Mesenchymal stem cell (in vitro differentiated cells and primary cell): ENCODE data around the gene EPAS1.
A peak's percentile ranks its signal among the peaks of the same experiment; 100 is the strongest.

Source experiments
- DNase-seq: peaks from one replicate; pipeline ENCODE4 v3.0.0-alpha.2; 2013
- H2AFZ ChIP-seq: one replicate; pipeline ENCODE4 v1.6.1; 2013; ENCODE audit warnings: low read depth, mild to moderate bottlenecking, control low read depth, inconsistent platforms, low read length, moderate library complexity
- H2AK5ac ChIP-seq: 2 replicates; pipeline ENCODE4 v1.6.1; 2013; ENCODE audit warnings: low read length, moderate library complexity, mild to moderate bottlenecking, inconsistent platforms; ENCODE audit not compliant: severe bottlenecking
- H2BK120ac ChIP-seq: one replicate; pipeline ENCODE4 v1.6.1; 2013; ENCODE audit warnings: low read depth, mild to moderate bottlenecking, inconsistent platforms, low read length, moderate library complexity
- H2BK12ac ChIP-seq, 2 experiments: one replicate each; pipeline ENCODE4 v1.6.1; 2013; ENCODE audit warnings: inconsistent platforms in 2 of 2, low read length in 2 of 2, mild to moderate bottlenecking in 2 of 2, moderate library complexity in 2 of 2, control low read depth in 1 of 2
- H2BK15ac ChIP-seq: one replicate; pipeline ENCODE4 v1.6.1; 2013; ENCODE audit warnings: mild to moderate bottlenecking, low read depth, inconsistent platforms; ENCODE audit not compliant: poor library complexity, severe bottlenecking
- H2BK5ac ChIP-seq: 2 replicates; pipeline ENCODE4 v1.6.1; 2013; ENCODE audit warnings: low read depth, mild to moderate bottlenecking, low read length, control low read depth, inconsistent platforms; ENCODE audit not compliant: poor library complexity, severe bottlenecking
- H3K14ac ChIP-seq, 2 experiments: one replicate each; pipeline ENCODE4 v1.6.1; 2013; ENCODE audit warnings: inconsistent platforms in 2 of 2, low read length in 2 of 2, control low read depth in 1 of 2, mild to moderate bottlenecking in 1 of 2, moderate library complexity in 1 of 2
- H3K18ac ChIP-seq, 2 experiments: one replicate each; pipeline ENCODE4 v1.6.1; 2013; ENCODE audit warnings: inconsistent platforms in 2 of 2, low read length in 2 of 2, control low read depth in 1 of 2, low read depth in 1 of 2, mild to moderate bottlenecking in 1 of 2
- H3K23ac ChIP-seq, 2 experiments: one replicate each; pipeline ENCODE4 v1.6.1; 2013; ENCODE audit warnings: inconsistent platforms in 2 of 2, low read length in 2 of 2, mild to moderate bottlenecking in 2 of 2, moderate library complexity in 2 of 2, control low read depth in 1 of 2
- H3K27ac ChIP-seq: 2 replicates; pipeline ENCODE4 v1.5.1; 2013; ENCODE audit warnings: mild to moderate bottlenecking, moderate library complexity, low read length, control low read depth, inconsistent platforms; ENCODE audit not compliant: poor library complexity, severe bottlenecking
- H3K27me3 ChIP-seq, 2 experiments: 2 replicates each; pipeline versions ENCODE4 v1.6.1 to v1.7.0; 2013; ENCODE audit warnings: low read length in 2 of 2, mild to moderate bottlenecking in 2 of 2, moderate library complexity in 2 of 2, control low read depth in 1 of 2, inconsistent platforms in 1 of 2; ENCODE audit not compliant: control insufficient read depth in 1 of 2, insufficient read depth in 1 of 2
- H3K36me3 ChIP-seq, 2 experiments: 2 replicates each; pipeline versions ENCODE4 v1.6.1 to v1.7.0; 2013; ENCODE audit warnings: low read length in 2 of 2, control low read depth in 1 of 2, inconsistent platforms in 1 of 2, low read depth in 1 of 2, mild to moderate bottlenecking in 1 of 2; ENCODE audit not compliant: insufficient read depth in 2 of 2, control insufficient read depth in 1 of 2
- H3K4ac ChIP-seq, 2 experiments: one replicate each; pipeline ENCODE4 v1.6.1; 2013; ENCODE audit warnings: inconsistent platforms in 2 of 2, low read length in 2 of 2, mild to moderate bottlenecking in 2 of 2, moderate library complexity in 2 of 2, control low read depth in 1 of 2, low read depth in 1 of 2
- H3K4me1 ChIP-seq: 2 replicates; pipeline ENCODE4 v1.6.1; 2013; ENCODE audit warnings: low read depth, low read length, control low read depth; ENCODE audit not compliant: control insufficient read depth, insufficient read depth
- H3K4me2 ChIP-seq: 2 replicates; pipeline ENCODE4 v1.6.1; 2013; ENCODE audit warnings: low read length, mild to moderate bottlenecking, inconsistent platforms; ENCODE audit not compliant: poor library complexity, severe bottlenecking
- H3K4me3 ChIP-seq, 2 experiments: 2 replicates each; pipeline versions ENCODE4 v1.5.1 to v1.7.0; 2013; ENCODE audit warnings: low read length in 2 of 2, mild to moderate bottlenecking in 2 of 2, control low read depth in 1 of 2, low read depth in 1 of 2; ENCODE audit not compliant: insufficient read depth in 1 of 2
- H3K79me1 ChIP-seq: replicated peaks from 2 replicates; pipeline ENCODE4 v1.6.1; 2013; ENCODE audit warnings: mild to moderate bottlenecking, control low read depth, low read length, inconsistent platforms; ENCODE audit not compliant: poor library complexity, severe bottlenecking
- H3K9ac ChIP-seq: 2 replicates; pipeline ENCODE4 v1.7.0; 2013; ENCODE audit warnings: mild to moderate bottlenecking, low read length, moderate library complexity
- H3K9me3 ChIP-seq: 2 replicates; pipeline ENCODE4 v1.7.0; 2013; ENCODE audit warnings: mild to moderate bottlenecking, low read length; ENCODE audit not compliant: control insufficient read depth
- H4K8ac ChIP-seq: one replicate; pipeline ENCODE4 v1.6.1; 2013; ENCODE audit warnings: inconsistent platforms, mild to moderate bottlenecking, low read length, moderate library complexity
- H4K91ac ChIP-seq: one replicate; pipeline ENCODE4 v1.6.1; 2013; ENCODE audit warnings: mild to moderate bottlenecking, low read length, inconsistent platforms
- WGBS: methylation state at CpG from one replicate; pipeline ENCODE4 v1.1.7; 2013; ENCODE audit warnings: mixed read lengths; 5-methylcytosine and 5-hydroxymethylcytosine counted together

The EPAS1 gene

DNA sequence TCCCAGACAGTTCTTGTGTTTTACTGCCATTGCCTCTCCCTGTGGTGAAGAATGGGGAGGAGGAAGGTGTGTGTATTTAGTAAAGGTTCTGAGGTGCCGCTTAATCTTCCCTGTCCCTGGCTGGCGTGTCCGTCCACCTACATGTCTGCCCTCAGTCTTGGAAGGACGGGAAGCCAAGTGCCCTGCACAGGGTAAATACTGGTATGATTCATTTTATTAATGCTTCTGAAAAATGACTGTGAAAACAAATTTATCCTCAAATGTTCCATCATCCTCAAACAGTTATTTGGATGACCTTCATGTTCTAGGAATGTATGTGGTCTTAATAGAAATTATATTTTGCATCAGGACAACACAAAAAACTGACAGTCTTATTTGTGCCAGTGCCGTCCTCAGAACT lies 6.6 kb downstream of the EPAS1 start:
- H4K8ac ChIP-seq, result no peak overlapping the region
- H2BK120ac ChIP-seq, result no peak overlapping the region
- H3K4me2 ChIP-seq, result no peak overlapping the region
- H3K36me3 ChIP-seq, result peaks cover 0 to 3% of the 10 kb centered on the region in 2 experiments
- H2BK5ac ChIP-seq, result no peak overlapping the region
- H2AFZ ChIP-seq, result no peak overlapping the region
- H4K91ac ChIP-seq, result no peak overlapping the region
- DNase-seq, result no peak
- no peak overlapping the region for H3K4me3 ChIP-seq
- H3K27ac ChIP-seq, result no peak overlapping the region
- peaks cover 9% of the 10 kb centered on the region for H3K4me1 ChIP-seq
- no peak overlapping the region for H3K14ac ChIP-seq
- H3K23ac ChIP-seq, result no peak overlapping the region
- no peaks in the 10 kb centered on the region for H3K9me3 ChIP-seq
- peaks cover 0 to 4% of the 10 kb centered on the region in 2 experiments for H3K27me3 ChIP-seq
- H3K9ac ChIP-seq, result no peak overlapping the region
- H3K18ac ChIP-seq, result no peak overlapping the region
- peaks cover 15% of the 10 kb centered on the region for H3K79me1 ChIP-seq
- WGBS, result 100% methylated on average over 4 of the region's 5 CpGs
- no peak overlapping the region for H2BK12ac ChIP-seq
- H3K4ac ChIP-seq, result no peak overlapping the region
- H2AK5ac ChIP-seq, result no peak overlapping the region
- no peak overlapping the region for H2BK15ac ChIP-seq

DNA sequence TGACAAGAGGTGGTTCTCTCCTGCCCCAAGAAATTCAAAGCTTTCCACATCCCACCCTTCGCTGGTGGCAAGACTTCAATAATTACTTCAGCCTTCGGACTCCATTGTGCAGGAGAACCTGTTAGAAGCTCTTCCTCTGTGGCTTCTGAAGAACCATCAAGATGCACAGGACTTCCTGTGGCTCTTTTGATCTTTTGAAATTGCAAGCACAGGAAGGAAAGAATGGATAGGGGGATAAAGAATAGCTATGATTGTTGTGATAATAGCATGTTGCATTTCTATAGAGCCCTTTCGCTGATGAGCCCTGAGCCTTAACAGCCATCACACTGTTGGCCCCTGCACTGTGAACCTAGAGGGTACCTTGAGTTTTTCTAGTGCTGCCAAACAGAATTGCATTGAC lies 7.4 kb downstream of the EPAS1 start:
- peaks cover 13% of the 10 kb centered on the region for H3K79me1 ChIP-seq
- no peak overlapping the region for H2BK5ac ChIP-seq
- H2BK12ac ChIP-seq, result no peak overlapping the region
- no peak for DNase-seq
- no peak overlapping the region for H4K91ac ChIP-seq
- H2BK120ac ChIP-seq, result no peak overlapping the region
- peaks cover 0 to 4% of the 10 kb centered on the region in 2 experiments for H3K27me3 ChIP-seq
- no peak overlapping the region for H2AK5ac ChIP-seq
- no peak overlapping the region for H3K14ac ChIP-seq
- no peak overlapping the region for H3K4me3 ChIP-seq
- H3K4me1 ChIP-seq, result peaks cover 2% of the 10 kb centered on the region
- no peak overlapping the region for H3K18ac ChIP-seq
- H3K23ac ChIP-seq, result no peak overlapping the region
- H3K9ac ChIP-seq, result no peak overlapping the region
- H3K27ac ChIP-seq, result no peak overlapping the region
- WGBS, result 100% methylated on average over 3 of the region's 3 CpGs
- no peak overlapping the region for H3K4ac ChIP-seq
- H3K4me2 ChIP-seq, result no peak overlapping the region
- H3K9me3 ChIP-seq, result no peaks in the 10 kb centered on the region
- no peak overlapping the region for H2AFZ ChIP-seq
- no peak overlapping the region for H2BK15ac ChIP-seq
- peaks cover 0 to 3% of the 10 kb centered on the region in 2 experiments for H3K36me3 ChIP-seq
- no peak overlapping the region for H4K8ac ChIP-seq

DNA sequence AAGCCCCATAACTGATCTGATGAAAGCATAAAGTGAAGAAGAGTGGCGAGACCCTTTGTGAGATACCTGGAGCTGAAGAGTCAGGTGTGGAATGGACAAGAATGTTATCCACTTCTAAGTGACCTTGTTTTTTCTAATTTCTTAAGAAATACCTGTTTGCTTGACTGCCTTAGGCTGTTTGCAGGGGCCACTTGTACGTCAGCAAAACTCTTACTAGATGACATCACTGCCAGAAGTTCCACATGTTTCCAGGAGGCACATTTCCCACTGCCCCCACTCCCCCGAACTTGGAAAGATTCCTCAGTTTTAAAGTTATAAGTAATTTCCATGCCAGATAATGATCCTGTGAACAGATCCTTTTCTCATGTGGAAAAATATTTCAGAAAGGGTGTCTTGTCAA lies 8.0 kb downstream of the EPAS1 start:
- Histone ChIP-seq H2BK12ac (no peak overlapping the region), H3K9ac (no peak overlapping the region), H4K91ac (no peak overlapping the region), H3K18ac (no peak overlapping the region), H2AFZ (no peak overlapping the region), H3K79me1 (peaks cover 16% of the 10 kb centered on the region), H3K36me3 (peaks cover 0 to 3% of the 10 kb centered on the region in 2 experiments), H3K4me2 (no peak overlapping the region), H3K4ac (no peak overlapping the region), H2BK15ac (no peak overlapping the region), H4K8ac (no peak overlapping the region), H2BK5ac (no peak overlapping the region), H3K27ac (no peak overlapping the region), H3K9me3 (no peaks in the 10 kb centered on the region), H3K27me3 (peaks cover 0 to 4% of the 10 kb centered on the region in 2 experiments), H2BK120ac (no peak overlapping the region), H3K14ac (no peak overlapping the region), H2AK5ac (no peak overlapping the region), H3K4me1 (no peaks in the 10 kb centered on the region), H3K4me3 (no peak overlapping the region), H3K23ac (no peak overlapping the region)
- DNase-seq, result no peak
- WGBS, result 97% methylated on average over 2 of the region's 3 CpGs

DNA sequence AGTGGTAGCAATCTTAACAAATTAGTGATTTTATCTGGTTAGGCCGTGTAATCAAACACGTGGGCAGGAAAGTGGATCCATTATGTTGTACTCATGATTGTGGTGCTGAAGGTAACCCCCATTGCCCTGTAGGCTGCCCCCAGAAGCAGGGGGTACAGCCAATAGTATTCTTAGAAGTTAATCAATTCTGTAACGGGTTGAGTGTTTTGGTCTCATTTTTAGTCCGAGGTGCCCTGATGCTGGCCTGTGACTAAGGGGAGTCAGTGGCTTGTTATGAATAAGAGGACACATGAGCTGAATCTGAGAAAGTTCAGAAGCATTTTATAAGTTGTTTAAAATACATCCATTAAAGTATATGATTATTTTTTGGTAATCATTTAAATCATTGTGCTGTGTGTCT lies 8.6 kb downstream of the EPAS1 start:
- Histone ChIP-seq H2BK12ac (peak overlapping the region in 1 of 2 experiments; percentile 75), H3K18ac (no peak overlapping the region), H3K14ac (no peak overlapping the region), H3K27ac (no peak overlapping the region), H3K4me3 (no peak overlapping the region), H2BK15ac (no peak overlapping the region), H4K91ac (no peak overlapping the region), H2BK5ac (no peak overlapping the region), H2AK5ac (no peak overlapping the region), H3K79me1 (peaks cover 18% of the 10 kb centered on the region), H2BK120ac (no peak overlapping the region), H3K23ac (no peak overlapping the region), H3K9ac (no peak overlapping the region), H3K9me3 (no peaks in the 10 kb centered on the region), H4K8ac (no peak overlapping the region), H3K4me2 (no peak overlapping the region), H3K4me1 (no peaks in the 10 kb centered on the region), H3K4ac (no peak overlapping the region), H2AFZ (no peak overlapping the region), H3K27me3 (peaks cover 0 to under 1% of the 10 kb centered on the region in 2 experiments), H3K36me3 (peaks cover 0 to 3% of the 10 kb centered on the region in 2 experiments)
- no peak for DNase-seq
- 96% methylated on average over 4 of the region's 4 CpGs for WGBS
